Nephron progenitor cell (in vitro differentiated cells): Measurements from ENCODE around the gene KCNAB1.
"Not testable (repeated sequence)": the region's sequence is repeated elsewhere in the genome, so short reads cannot be mapped to it uniquely, and the experiment has no call there.

Source experiments
- DNase-seq: peaks from one replicate; pipeline ENCODE4 v3.0.0; 2021
- H3K27ac Mint-ChIP-seq: 2 replicates; pipeline ENCODE4 v1.8.0; 2021; ENCODE audit warnings: mild to moderate bottlenecking, moderate library complexity, mixed read lengths
- H3K27me3 Mint-ChIP-seq: 2 replicates; pipeline ENCODE4 v1.8.0; 2021; ENCODE audit warnings: mild to moderate bottlenecking, low read depth, mixed read lengths; ENCODE audit not compliant: poor library complexity
- H3K36me3 Mint-ChIP-seq: 2 replicates; pipeline ENCODE4 v1.8.0; 2021; ENCODE audit warnings: low read depth, mixed read lengths
- H3K4me1 Mint-ChIP-seq: 2 replicates; pipeline ENCODE4 v1.8.0; 2021; ENCODE audit warnings: mixed read lengths
- H3K4me3 Mint-ChIP-seq: 2 replicates; pipeline ENCODE4 v1.8.0; 2021; ENCODE audit warnings: mild to moderate bottlenecking, moderate library complexity, mixed read lengths
- H3K9me3 Mint-ChIP-seq: 2 replicates; pipeline ENCODE4 v1.8.0; 2021; ENCODE audit warnings: mild to moderate bottlenecking, moderate library complexity, mixed read lengths
- TF ChIP-seq, protein P1 (sequence below): fragments of 200-600 bp; sonication (generic); IDR thresholded peaks from 2 replicates; pipeline ENCODE4 v1.5.0; 2021; ENCODE audit warnings: antibody characterized with exemption

KCNAB1 gene

DNA sequence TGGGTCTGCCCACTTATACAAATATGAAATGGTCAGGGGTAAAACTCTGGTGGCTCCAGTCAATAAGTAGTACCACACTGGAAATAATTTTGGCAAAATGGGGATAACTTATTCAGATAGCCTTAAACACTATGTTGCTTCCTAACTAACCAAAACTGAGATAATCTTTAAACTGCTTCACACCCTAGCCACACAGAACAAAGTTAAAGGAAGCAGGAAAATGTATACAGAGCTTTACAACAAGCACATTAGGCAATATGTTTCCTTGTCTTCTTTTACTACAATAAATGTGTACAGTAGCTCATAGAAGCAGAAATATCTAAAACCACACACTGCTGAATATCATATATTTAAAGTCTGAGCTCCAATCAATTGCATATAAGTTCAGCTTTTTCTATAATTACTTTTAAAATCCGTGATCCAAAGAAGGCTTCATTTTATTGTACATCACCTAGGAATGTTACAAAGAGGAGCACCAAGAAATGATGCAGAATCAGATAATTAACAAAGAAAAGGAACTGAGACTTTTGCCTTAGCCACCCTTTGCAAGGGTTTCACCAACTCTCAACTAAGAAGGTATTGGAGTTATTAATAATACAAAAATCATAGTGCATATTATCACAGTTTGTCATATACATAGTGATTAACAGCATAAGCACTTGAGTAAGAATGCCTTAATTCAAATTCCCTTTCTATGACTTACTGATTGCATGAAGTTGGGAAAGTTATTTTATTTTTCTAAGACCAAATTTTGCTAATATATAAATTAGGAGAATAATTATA lies 443.7 kb downstream of the KCNAB1 start:
- TF ChIP-seq, protein P1, sequence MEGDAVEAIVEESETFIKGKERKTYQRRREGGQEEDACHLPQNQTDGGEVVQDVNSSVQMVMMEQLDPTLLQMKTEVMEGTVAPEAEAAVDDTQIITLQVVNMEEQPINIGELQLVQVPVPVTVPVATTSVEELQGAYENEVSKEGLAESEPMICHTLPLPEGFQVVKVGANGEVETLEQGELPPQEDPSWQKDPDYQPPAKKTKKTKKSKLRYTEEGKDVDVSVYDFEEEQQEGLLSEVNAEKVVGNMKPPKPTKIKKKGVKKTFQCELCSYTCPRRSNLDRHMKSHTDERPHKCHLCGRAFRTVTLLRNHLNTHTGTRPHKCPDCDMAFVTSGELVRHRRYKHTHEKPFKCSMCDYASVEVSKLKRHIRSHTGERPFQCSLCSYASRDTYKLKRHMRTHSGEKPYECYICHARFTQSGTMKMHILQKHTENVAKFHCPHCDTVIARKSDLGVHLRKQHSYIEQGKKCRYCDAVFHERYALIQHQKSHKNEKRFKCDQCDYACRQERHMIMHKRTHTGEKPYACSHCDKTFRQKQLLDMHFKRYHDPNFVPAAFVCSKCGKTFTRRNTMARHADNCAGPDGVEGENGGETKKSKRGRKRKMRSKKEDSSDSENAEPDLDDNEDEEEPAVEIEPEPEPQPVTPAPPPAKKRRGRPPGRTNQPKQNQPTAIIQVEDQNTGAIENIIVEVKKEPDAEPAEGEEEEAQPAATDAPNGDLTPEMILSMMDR = no peak
- H3K36me3 Mint-ChIP-seq = no peaks in the 10 kb centered on the region
- H3K27ac Mint-ChIP-seq = no peak overlapping the region
- H3K4me3 Mint-ChIP-seq = no peak overlapping the region
- no peaks in the 10 kb centered on the region for H3K4me1 Mint-ChIP-seq
- no peak for DNase-seq
- peaks cover 13% of the 10 kb centered on the region for H3K27me3 Mint-ChIP-seq
- peaks cover 8% of the 10 kb centered on the region for H3K9me3 Mint-ChIP-seq

DNA sequence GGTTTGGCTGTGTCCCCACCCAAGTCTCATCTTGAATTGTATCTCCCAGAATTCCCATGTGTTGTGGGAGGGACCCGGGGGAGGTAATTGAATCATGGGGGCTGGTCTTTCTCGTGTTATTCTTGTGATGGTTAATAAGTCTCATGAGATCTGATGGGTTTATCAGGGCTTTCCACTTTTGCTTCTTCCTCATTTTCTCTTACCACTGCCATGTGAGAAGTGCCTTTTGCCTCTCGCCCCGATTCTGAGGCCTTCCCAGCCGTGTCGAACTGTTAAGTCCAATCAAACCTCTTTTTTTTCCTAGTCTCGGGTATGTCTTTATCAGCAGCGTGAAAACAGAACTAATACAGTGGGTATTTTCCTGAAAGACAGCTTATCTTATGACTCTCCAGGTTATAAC lies 448.6 kb downstream of the KCNAB1 start:
- not testable (repeated sequence) for H3K4me1 Mint-ChIP-seq, H3K27ac Mint-ChIP-seq, H3K36me3 Mint-ChIP-seq, H3K4me3 Mint-ChIP-seq, DNase-seq, H3K9me3 Mint-ChIP-seq
- H3K27me3 Mint-ChIP-seq = peaks cover 20% of the 10 kb centered on the region

DNA sequence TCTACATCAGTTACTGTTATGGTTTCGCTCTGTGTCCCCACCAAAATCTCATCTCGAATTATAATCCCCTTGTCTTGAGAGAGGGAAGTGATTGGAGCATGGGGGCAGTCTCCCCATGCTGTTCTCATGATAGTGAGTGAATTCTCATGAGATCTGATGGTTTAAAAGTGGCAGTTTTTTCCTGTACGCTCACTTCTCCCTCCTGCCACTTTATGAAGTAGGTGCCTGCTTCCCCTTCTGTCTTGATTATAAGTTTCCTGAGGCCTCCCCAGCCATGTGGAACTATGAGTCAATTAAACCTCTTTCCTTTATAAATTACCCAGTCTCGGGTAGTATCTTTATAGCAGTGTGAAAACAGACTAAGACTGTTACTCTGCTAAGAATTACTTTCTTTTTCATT lies 449.5 kb downstream of the KCNAB1 start:
- DNase-seq, H3K27ac Mint-ChIP-seq, H3K36me3 Mint-ChIP-seq, H3K9me3 Mint-ChIP-seq, H3K4me3 Mint-ChIP-seq, H3K4me1 Mint-ChIP-seq: not testable (repeated sequence)
- peaks cover 25% of the 10 kb centered on the region for H3K27me3 Mint-ChIP-seq

DNA sequence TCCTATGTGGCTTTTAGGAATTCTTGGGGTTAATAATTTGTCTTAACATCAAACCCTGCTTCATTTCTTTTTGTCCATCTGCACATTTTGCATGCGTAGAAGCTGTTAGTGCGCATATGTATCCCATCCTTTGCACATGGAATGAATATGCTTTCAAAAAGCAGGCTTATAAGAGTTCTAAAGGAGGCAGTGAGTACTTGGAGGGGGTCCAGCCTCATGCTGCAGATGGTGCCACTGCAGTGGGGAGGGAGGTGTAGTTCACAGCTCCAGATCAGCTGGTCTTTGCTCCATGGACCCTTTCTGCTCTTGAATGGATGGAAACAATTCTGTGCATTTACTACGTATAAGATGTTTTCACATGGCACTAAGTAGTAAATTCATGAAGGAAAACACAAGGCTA lies 455.3 kb downstream of the KCNAB1 start:
- no peaks in the 10 kb centered on the region for H3K36me3 Mint-ChIP-seq
- H3K27me3 Mint-ChIP-seq = peaks cover 27% of the 10 kb centered on the region
- TF ChIP-seq, protein P1 = no peak
- no peak for DNase-seq
- H3K4me1 Mint-ChIP-seq = no peaks in the 10 kb centered on the region
- H3K27ac Mint-ChIP-seq = no peak overlapping the region
- H3K4me3 Mint-ChIP-seq = no peak overlapping the region
- H3K9me3 Mint-ChIP-seq = no peaks in the 10 kb centered on the region

DNA sequence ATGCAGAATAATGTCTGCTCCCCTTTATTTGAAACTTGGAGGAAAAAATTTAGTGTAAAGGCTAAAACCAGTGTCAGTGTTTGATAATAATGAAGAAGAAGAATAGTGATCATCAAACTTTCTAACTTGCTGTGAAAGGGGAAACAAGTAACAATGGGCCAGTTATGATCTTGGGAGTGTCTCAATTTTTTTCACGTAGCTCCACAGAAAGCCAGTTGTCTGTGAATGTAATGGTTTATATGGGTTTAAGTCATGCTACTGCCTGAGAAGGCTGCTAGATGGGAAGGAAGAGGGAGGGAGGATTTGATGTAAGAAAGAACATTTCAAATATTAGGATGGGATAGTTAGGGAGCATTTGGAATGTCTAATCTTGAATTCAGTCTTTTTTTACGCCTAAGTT lies 455.7 kb downstream of the KCNAB1 start:
- Mint-ChIP-seq H3K36me3 (no peaks in the 10 kb centered on the region), H3K27me3 (peaks cover 27% of the 10 kb centered on the region), H3K9me3 (no peaks in the 10 kb centered on the region), H3K4me1 (no peaks in the 10 kb centered on the region), H3K27ac (no peak overlapping the region), H3K4me3 (no peak overlapping the region)
- DNase-seq = no peak
- TF ChIP-seq, protein P1 = no peak

DNA sequence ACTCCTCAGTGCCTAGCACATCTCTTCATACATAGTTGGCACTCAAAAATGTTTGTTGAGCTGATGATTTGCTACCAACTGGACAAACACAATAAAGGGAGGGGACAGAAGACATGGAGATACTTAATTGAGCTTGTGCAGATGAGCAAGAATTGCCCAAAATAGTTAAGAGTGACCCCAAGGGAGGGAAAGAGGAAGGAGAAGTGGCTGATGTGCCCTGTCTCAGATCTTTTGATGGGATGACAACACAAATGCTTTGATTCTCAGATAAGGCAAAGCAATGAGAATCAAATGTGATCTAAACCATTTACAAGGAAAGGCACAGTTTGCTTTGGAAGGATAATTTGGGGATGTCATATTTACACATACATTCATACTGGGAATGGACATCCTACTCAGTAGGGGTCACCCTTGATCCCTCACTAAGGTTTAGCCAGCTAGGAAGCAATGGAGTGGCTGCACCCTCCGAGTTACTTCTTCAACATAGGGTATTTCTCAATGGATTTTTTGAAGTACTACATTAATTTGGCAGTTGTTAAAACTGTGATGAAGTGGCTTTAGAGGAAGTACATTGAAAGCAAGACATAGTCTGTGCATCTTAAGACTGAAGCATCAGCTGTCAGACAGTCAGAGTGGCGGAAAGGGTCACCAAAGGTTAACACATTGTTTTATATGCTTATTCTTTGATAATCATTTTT lies 456.4 kb downstream of the KCNAB1 start:
- no peak overlapping the region for H3K4me3 Mint-ChIP-seq
- no peaks in the 10 kb centered on the region for H3K36me3 Mint-ChIP-seq
- no peak for DNase-seq
- H3K9me3 Mint-ChIP-seq = no peaks in the 10 kb centered on the region
- no peak overlapping the region for H3K27ac Mint-ChIP-seq
- peaks cover 26% of the 10 kb centered on the region for H3K27me3 Mint-ChIP-seq
- H3K4me1 Mint-ChIP-seq = no peaks in the 10 kb centered on the region
- TF ChIP-seq, protein P1 = no peak

DNA sequence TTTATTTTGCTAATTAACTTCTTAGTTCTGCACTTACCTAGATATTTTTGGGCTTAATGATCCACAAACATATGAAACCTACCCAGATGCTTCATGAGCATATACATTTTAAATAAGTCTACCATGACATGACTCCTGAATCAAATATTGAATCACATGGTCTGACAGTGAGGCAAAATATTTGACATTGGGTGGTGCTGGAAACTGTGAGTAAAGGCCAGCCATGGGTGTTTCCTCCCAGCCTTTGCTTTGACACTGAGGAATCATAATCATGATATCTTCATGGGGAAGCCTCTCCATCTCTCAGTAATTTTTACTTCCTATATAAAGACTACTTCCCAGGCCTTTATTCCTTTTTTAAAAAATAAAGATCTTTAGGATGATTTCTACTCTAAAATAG lies 457.4 kb downstream of the KCNAB1 start:
- Mint-ChIP-seq H3K27ac (no peak overlapping the region), H3K9me3 (no peaks in the 10 kb centered on the region), H3K4me3 (no peak overlapping the region), H3K36me3 (no peaks in the 10 kb centered on the region), H3K4me1 (no peaks in the 10 kb centered on the region), H3K27me3 (peaks cover 22% of the 10 kb centered on the region)
- DNase-seq = no peak
- TF ChIP-seq, protein P1 = no peak
